ENCODE results near the gene TWIST2. TPM values are rescaled to one million over a fixed set of nuclear protein-coding genes. Genes with fewer than 3 reads are reported as not detected.

The TWIST2 gene
- total and polyA plus RNA-seq, 10 of the 15 experiments (the other 5 are each of a cell fraction or from before 2014, with no cell fraction given) = not detected

DNA sequence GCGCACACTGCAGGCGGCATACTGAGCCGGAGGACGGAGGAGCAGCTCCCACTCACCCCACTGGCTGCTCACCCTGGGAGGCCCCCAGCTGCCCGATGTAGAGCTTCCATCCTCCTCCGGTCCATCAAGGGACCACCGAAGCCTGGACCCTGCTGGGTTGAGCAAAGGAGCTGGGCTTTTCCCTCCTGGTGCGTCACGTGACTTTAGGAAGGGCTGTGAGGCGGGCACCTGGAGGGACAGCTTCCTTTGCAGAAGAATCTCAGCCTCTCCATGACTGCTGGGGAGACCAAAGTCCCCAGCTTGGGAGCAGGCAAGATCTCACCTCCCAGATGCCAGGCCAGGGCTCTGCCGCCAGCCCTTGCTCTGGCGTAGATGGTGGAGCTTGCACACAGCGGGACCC is 102.7 kb downstream of the TWIST2 start:
- POLR2A ChIA-PET = no interaction called here
- intact Hi-C loops (cut with micrococcal nuclease; ENCODE audit: unreplicated experiment) = no loop called here
- TF ChIP-seq CREM (IDR thresholded peaks at IDR 0.05; ENCODE audit: low read depth) (no peak), LARP7 (IDR thresholded peaks at IDR 0.05) (no peak)

DNA sequence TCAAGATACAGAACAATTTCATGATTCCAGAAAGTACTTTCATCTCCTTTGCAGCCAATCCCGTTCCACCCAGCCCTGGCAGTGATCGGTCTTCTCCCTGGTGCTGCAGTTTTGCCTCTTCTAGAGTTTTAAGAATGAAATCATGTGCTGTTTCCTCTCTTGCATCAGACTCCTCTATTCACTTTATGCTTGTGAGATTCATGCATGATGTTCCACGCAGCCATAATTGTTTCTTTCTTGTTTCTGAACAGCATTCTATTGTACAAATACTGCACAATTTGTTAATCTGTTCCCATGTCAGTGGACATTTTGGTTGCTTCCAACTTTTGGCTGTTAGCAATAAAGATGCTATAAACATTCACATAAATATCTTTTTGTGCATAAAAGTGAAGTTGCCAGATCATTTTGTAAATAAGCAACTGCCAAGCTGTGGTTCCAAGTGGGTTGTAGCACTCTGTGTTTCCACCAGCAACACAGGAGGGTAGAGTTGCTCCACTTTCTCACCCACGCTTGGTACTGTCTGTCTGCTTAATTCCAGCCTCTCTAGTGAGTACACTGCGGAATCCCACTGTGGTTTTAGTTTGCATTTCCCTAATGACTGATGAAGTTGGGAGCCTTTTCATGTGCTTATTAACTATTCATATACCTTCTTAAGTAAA is 104.5 kb downstream of the TWIST2 start:
- H3K4me3 ChIP-seq = no peak overlapping the region
- intact Hi-C loops (cut with micrococcal nuclease; ENCODE audit: unreplicated experiment) (no loop called here), in situ Hi-C loops (cut with MboI) (no loop called here)
- ChIA-PET SMC1A (ENCODE audit: uncharacterized antibody, unreplicated experiment) (no interaction called here), RAD21 (ENCODE audit: unreplicated experiment) (no interaction called here), POLR2A (no interaction called here), CTCF (interaction anchor here (0.7 kb wide), 1 partner anchor 104 kb away, joined by 3 read pairs; no protein-coding TSS in a partner anchor)
- no peaks in the 10 kb centered on the region; a peak in 3 of 4 replicates for H3K27me3 ChIP-seq (replicated peaks in 1 of 2; ENCODE audit: control insufficient read depth in 2 of 2, insufficient read depth in 2 of 2, low read length in 1 of 2)
- no peak overlapping the region for H3K4me2 ChIP-seq (ENCODE audit: control insufficient read depth, insufficient read depth)
- H3K4me1 ChIP-seq (ENCODE audit: control insufficient read depth, insufficient read depth, low read length) = no peaks in the 10 kb centered on the region
- BruUV-seq (replicated peaks) = no TSS peak
- FAIRE-seq = no peak
- ATAC-seq = no peak
- no peak overlapping the region for H2AFZ ChIP-seq (ENCODE audit: control insufficient read depth, low read depth, low read length)
- H3K9ac ChIP-seq (ENCODE audit: control insufficient read depth, insufficient read depth, low read length) = no peak overlapping the region
- 25% methylated on average over 5 of the region's 5 CpGs for WGBS (ENCODE audit: insufficient coverage, insufficient replicate concordance, low lambda C conversion rate, missing lambda C conversion rate)
- H3K27ac ChIP-seq (ENCODE audit: control insufficient read depth, insufficient read depth) = no peak overlapping the region
- H3K36me3 ChIP-seq (ENCODE audit: control insufficient read depth in 2 of 2, insufficient read depth in 2 of 2, low read length in 1 of 2) = no peaks in the 10 kb centered on the region
- H3K9me3 ChIP-seq (replicated peaks; ENCODE audit: control insufficient read depth, insufficient read depth, low read length) = no peaks in the 10 kb centered on the region; the same call in 2 of the 3 replicates
- H4K20me1 ChIP-seq (ENCODE audit: control insufficient read depth, insufficient read depth) = no peaks in the 10 kb centered on the region
- no peak for DNase-seq (ENCODE audit: low read depth, low spot score)
- TF ChIP-seq MYC (IDR thresholded peaks at IDR 0.05; ENCODE audit: insufficient read depth, insufficient read length, insufficient replicate concordance, low read length, severe bottlenecking) (no peak), NRF1 (conservative IDR thresholded peaks at IDR 0.05; ENCODE audit: low read depth, low read length) (no peak), TARDBP (IDR thresholded peaks at IDR 0.05; ENCODE audit: borderline replicate concordance) (no peak), SREBF1 (IDR thresholded peaks at IDR 0.05; ENCODE audit: low read length) (no peak), SMAD1 (IDR thresholded peaks at IDR 0.05; ENCODE audit: low read depth, partially characterized antibody) (no peak), ZNF207 (IDR thresholded peaks at IDR 0.05; ENCODE audit: borderline replicate concordance) (no peak), CBX3 (IDR thresholded peaks at IDR 0.05; ENCODE audit: borderline replicate concordance, low read depth) (no peak)
- TF ChIP-seq, protein P1, sequence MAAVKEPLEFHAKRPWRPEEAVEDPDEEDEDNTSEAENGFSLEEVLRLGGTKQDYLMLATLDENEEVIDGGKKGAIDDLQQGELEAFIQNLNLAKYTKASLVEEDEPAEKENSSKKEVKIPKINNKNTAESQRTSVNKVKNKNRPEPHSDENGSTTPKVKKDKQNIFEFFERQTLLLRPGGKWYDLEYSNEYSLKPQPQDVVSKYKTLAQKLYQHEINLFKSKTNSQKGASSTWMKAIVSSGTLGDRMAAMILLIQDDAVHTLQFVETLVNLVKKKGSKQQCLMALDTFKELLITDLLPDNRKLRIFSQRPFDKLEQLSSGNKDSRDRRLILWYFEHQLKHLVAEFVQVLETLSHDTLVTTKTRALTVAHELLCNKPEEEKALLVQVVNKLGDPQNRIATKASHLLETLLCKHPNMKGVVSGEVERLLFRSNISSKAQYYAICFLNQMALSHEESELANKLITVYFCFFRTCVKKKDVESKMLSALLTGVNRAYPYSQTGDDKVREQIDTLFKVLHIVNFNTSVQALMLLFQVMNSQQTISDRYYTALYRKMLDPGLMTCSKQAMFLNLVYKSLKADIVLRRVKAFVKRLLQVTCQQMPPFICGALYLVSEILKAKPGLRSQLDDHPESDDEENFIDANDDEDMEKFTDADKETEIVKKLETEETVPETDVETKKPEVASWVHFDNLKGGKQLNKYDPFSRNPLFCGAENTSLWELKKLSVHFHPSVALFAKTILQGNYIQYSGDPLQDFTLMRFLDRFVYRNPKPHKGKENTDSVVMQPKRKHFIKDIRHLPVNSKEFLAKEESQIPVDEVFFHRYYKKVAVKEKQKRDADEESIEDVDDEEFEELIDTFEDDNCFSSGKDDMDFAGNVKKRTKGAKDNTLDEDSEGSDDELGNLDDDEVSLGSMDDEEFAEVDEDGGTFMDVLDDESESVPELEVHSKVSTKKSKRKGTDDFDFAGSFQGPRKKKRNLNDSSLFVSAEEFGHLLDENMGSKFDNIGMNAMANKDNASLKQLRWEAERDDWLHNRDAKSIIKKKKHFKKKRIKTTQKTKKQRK (IDR thresholded peaks at IDR 0.05; ENCODE audit: low read depth, low read length) = no peak
- TF ChIP-seq, protein P2, sequence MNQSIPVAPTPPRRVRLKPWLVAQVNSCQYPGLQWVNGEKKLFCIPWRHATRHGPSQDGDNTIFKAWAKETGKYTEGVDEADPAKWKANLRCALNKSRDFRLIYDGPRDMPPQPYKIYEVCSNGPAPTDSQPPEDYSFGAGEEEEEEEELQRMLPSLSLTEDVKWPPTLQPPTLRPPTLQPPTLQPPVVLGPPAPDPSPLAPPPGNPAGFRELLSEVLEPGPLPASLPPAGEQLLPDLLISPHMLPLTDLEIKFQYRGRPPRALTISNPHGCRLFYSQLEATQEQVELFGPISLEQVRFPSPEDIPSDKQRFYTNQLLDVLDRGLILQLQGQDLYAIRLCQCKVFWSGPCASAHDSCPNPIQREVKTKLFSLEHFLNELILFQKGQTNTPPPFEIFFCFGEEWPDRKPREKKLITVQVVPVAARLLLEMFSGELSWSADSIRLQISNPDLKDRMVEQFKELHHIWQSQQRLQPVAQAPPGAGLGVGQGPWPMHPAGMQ (IDR thresholded peaks at IDR 0.05; ENCODE audit: borderline replicate concordance) = no peak
- H3K79me2 ChIP-seq (ENCODE audit: control insufficient read depth, insufficient read depth, low read length) = no peaks in the 10 kb centered on the region

More for the DNA sequence above, 102.7 kb downstream of the TWIST2 start:
- Histone ChIP-seq H3K79me2 (ENCODE audit: control insufficient read depth, insufficient read depth, low read length) (no peaks in the 10 kb centered on the region), H3K4me1 (ENCODE audit: control insufficient read depth, insufficient read depth, low read length) (no peaks in the 10 kb centered on the region), H3K27me3 (replicated peaks in 1 of 2; ENCODE audit: control insufficient read depth in 2 of 2, insufficient read depth in 2 of 2, low read length in 1 of 2) (no peaks in the 10 kb centered on the region; a peak in 2 of 4 replicates), H3K9ac (ENCODE audit: control insufficient read depth, insufficient read depth, low read length) (no peak overlapping the region), H3K9me3 (replicated peaks; ENCODE audit: control insufficient read depth, insufficient read depth, low read length) (no peaks in the 10 kb centered on the region; the same call in 1 of the 3 replicates), H3K4me3 (no peak overlapping the region), H3K4me2 (ENCODE audit: control insufficient read depth, insufficient read depth) (no peak overlapping the region), H2AFZ (ENCODE audit: control insufficient read depth, low read depth, low read length) (no peak overlapping the region), H3K36me3 (ENCODE audit: control insufficient read depth in 2 of 2, insufficient read depth in 2 of 2, low read length in 1 of 2) (no peaks in the 10 kb centered on the region), H3K27ac (ENCODE audit: control insufficient read depth, insufficient read depth) (no peak overlapping the region), H4K20me1 (ENCODE audit: control insufficient read depth, insufficient read depth) (no peaks in the 10 kb centered on the region)
- ATAC-seq (no peak), FAIRE-seq (no peak), DNase-seq (ENCODE audit: low read depth, low spot score) (no peak)
- WGBS (ENCODE audit: insufficient coverage, insufficient replicate concordance, low lambda C conversion rate, missing lambda C conversion rate) = 71% methylated on average over 13 of the region's 13 CpGs
- in situ Hi-C loops (cut with MboI) = no loop called here
- no TSS peak for BruUV-seq (replicated peaks)
- ChIA-PET SMC1A (ENCODE audit: uncharacterized antibody, unreplicated experiment) (no interaction called here), CTCF (no interaction called here), RAD21 (ENCODE audit: unreplicated experiment) (no interaction called here)
